IgD-negative memory B cell (primary cell): ENCODE data around the gene NRDE2. TPM values are rescaled to one million over a fixed set of nuclear protein-coding genes. Genes with fewer than 3 reads are reported as not detected.
"Not testable (repeated sequence)": the region's sequence is repeated elsewhere in the genome, so short reads cannot be mapped to it uniquely, and the experiment has no call there.

Experiments
- H3K27ac Mint-ChIP-seq, 3 donors: one replicate each; pipeline ENCODE4 v1.8.0; 2020 to 2022; ENCODE audit warnings: mild to moderate bottlenecking in 3 of 3, mixed read lengths in 3 of 3, moderate library complexity in 1 of 3
- H3K27me3 Mint-ChIP-seq: one replicate; pipeline ENCODE4 v1.8.0; 2021; ENCODE audit warnings: mixed read lengths
- H3K36me3 Mint-ChIP-seq: one replicate; pipeline ENCODE4 v1.8.0; 2020; ENCODE audit warnings: mild to moderate bottlenecking, mixed read lengths
- H3K4me1 Mint-ChIP-seq, 3 donors: one replicate each; pipeline ENCODE4 v1.8.0; 2020 to 2022; ENCODE audit warnings: mixed read lengths in 3 of 3, mild to moderate bottlenecking in 1 of 3
- H3K4me3 Mint-ChIP-seq, 4 donors: one replicate each; pipeline ENCODE4 v1.8.0; 2020 to 2022; ENCODE audit warnings: mild to moderate bottlenecking in 4 of 4, mixed read lengths in 4 of 4, moderate library complexity in 3 of 4
- H3K9me3 Mint-ChIP-seq, 3 donors: one replicate each; pipeline ENCODE4 v1.8.0; 2020 to 2021; ENCODE audit warnings: mixed read lengths in 3 of 3, mild to moderate bottlenecking in 1 of 3
- polyA plus RNA-seq: library from polyadenylated mRNA; unstranded; fragments of 300-500 nt; fragmentation: Illumina TruSeq; gene quantifications from one replicate; pipeline ENCODE4 v1.2.3, GENCODE V29; 2021

The NRDE2 gene
- polyA plus RNA-seq, 1 donor from 2014 or later = 11.6 TPM

- H3K27me3 Mint-ChIP-seq = peaks cover 6% of the 10 kb centered on the region
- no peaks in the 10 kb centered on the region for H3K9me3 Mint-ChIP-seq
- H3K36me3 Mint-ChIP-seq = no peaks in the 10 kb centered on the region
- peak overlapping the region in 1 of 3 donors; percentile 4 for H3K27ac Mint-ChIP-seq
- H3K4me3 Mint-ChIP-seq = no peak overlapping the region
- H3K4me1 Mint-ChIP-seq = no peaks in the 10 kb centered on the region
These were observed 24.1 kb upstream of the NRDE2 start for GRCh38 chr14:90355540-90356518.

- Mint-ChIP-seq H3K27me3 (peaks cover 6% of the 10 kb centered on the region), H3K36me3 (no peaks in the 10 kb centered on the region), H3K4me3 (no peak overlapping the region), H3K27ac (no peak overlapping the region), H3K9me3 (no peaks in the 10 kb centered on the region), H3K4me1 (no peaks in the 10 kb centered on the region)
These were observed 23.0 kb upstream of the NRDE2 start for GRCh38 chr14:90354551-90355298.

- no peaks in the 10 kb centered on the region for H3K9me3 Mint-ChIP-seq
- H3K27ac Mint-ChIP-seq = no peak overlapping the region
- H3K36me3 Mint-ChIP-seq = no peaks in the 10 kb centered on the region
- H3K27me3 Mint-ChIP-seq = no peaks in the 10 kb centered on the region
- no peak overlapping the region for H3K4me3 Mint-ChIP-seq
- no peaks in the 10 kb centered on the region for H3K4me1 Mint-ChIP-seq
These were observed 18.0 kb upstream of the NRDE2 start for GRCh38 chr14:90349739-90350138.

- H3K27me3 Mint-ChIP-seq = no peaks in the 10 kb centered on the region
- no peak overlapping the region for H3K27ac Mint-ChIP-seq
- no peaks in the 10 kb centered on the region for H3K4me1 Mint-ChIP-seq
- H3K36me3 Mint-ChIP-seq = no peaks in the 10 kb centered on the region
- no peak overlapping the region for H3K4me3 Mint-ChIP-seq
- no peaks in the 10 kb centered on the region for H3K9me3 Mint-ChIP-seq
These were observed 16.5 kb upstream of the NRDE2 start for GRCh38 chr14:90348270-90348669.

DNA sequence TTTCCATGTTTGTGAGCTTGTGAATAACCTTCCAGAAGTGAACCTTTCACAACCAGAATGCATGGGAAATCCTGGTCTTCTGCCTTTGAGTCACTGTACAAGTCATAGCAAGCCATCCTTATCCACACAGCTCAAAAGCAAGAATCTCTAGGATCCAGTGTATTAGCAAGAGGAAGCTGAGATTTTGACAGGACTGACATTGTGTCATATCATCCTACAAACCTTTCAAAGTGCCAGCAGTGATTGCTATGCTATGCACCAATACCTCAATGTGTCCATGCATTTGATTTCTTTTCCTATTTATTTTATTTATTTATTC, 13.5 kb upstream of the NRDE2 start:
- Mint-ChIP-seq H3K4me1 (peaks cover 0 to 3% (median 0%) of the 10 kb centered on the region in 3 donors), H3K9me3 (no peaks in the 10 kb centered on the region), H3K4me3 (no peak overlapping the region), H3K27ac (no peak overlapping the region), H3K36me3 (no peaks in the 10 kb centered on the region), H3K27me3 (peaks cover 5% of the 10 kb centered on the region)

DNA sequence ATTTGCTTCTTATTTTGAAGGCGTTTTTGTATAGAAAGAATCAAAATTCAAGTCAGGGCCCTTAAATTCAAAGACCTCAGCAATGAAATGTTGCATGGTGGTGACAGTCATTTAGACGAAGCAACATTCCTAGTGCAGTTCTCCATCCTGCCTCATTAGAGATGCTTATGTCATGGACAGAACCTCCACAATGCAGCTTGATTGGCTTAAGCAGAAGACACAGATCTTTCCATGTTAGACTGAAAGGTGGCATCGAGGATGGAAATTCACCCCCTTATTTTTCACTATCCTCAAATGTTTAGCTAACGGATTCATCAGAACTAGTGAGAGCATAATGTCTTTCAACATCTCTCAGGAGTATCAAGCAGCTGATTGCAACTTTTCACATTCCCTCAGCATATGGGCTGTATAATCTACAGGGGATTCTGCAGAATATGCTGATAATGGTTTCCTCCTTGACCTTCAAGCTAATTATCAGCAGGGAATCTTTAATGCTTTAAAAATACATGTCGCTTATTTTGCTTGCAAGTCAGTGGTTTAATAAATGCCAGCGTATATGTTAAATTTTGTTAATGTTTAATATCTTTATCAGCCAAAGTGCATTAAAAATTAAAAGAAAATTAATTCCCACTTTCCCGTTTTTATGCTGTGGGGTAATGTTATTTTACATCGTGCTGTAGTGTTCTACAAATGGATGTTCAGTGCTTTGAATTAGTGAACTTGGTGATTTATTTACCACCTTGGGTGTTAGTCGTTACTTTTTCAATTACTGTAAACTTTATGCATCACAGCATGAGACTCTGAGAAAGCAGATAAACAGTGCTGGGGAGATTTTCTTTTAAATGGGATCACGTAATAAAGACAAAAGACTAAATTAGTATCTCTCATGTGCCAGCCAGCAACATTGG, 12.8 kb upstream of the NRDE2 start:
- Mint-ChIP-seq H3K4me3 (no peak overlapping the region), H3K27ac (no peak overlapping the region), H3K4me1 (peaks cover 0 to 3% (median 1%) of the 10 kb centered on the region in 3 donors), H3K36me3 (peaks cover 3% of the 10 kb centered on the region), H3K27me3 (peaks cover 9% of the 10 kb centered on the region), H3K9me3 (no peaks in the 10 kb centered on the region)

DNA sequence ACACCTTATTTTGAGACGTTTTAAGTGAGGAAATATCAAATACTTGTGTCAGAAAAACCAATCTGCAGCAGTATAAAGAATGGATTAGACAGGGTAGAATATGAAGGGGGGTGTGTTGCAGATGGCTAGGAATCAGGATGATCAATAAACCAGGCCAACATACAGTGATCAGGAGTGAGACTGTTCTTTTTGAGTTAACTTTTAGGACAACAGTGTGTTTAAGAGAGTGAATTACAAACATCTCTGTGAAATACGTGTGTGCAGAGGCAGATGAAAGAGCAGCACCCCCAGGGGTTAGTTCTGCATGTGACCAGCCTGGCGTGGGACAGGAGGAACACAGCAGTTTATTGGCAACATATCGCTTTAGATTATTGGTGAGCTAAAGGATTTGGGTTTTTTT, 10.6 kb upstream of the NRDE2 start:
- H3K27me3 Mint-ChIP-seq = peaks cover 15% of the 10 kb centered on the region
- no peak overlapping the region for H3K27ac Mint-ChIP-seq
- H3K4me3 Mint-ChIP-seq = no peak overlapping the region
- peaks cover 0 to 3% (median 1%) of the 10 kb centered on the region in 3 donors for H3K4me1 Mint-ChIP-seq
- H3K36me3 Mint-ChIP-seq = peaks cover 3% of the 10 kb centered on the region
- no peaks in the 10 kb centered on the region for H3K9me3 Mint-ChIP-seq

DNA sequence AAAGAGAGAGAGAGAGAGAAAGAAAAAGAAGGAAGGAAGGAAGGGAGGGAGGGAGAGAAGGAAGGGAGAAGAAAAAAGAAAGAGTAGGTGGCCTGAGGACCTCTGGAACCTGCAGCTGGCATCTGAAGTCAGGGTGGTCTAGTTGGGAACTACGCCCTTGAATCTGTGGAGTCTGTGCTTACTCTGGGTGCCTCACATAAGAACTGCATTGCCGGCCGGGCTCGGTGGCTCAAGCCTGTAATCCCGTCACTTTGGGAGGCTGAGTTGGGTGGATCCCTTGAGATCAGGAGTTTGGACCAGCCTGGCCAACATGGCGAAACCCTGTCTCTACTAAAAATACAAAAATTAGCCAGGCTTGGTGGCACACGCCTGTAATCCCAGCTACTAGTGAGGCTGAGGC, 10.0 kb upstream of the NRDE2 start:
- Mint-ChIP-seq H3K36me3 (peaks cover 3% of the 10 kb centered on the region), H3K27ac (no peak overlapping the region), H3K4me1 (peaks cover 0 to 3% (median 1%) of the 10 kb centered on the region in 3 donors), H3K9me3 (no peaks in the 10 kb centered on the region), H3K27me3 (peaks cover 21% of the 10 kb centered on the region), H3K4me3 (no peak overlapping the region)

GRCh38 chr14:90341232-90341631, 9.5 kb upstream of the NRDE2 start:
- H3K4me3 Mint-ChIP-seq, H3K9me3 Mint-ChIP-seq, H3K4me1 Mint-ChIP-seq, H3K36me3 Mint-ChIP-seq, H3K27ac Mint-ChIP-seq: not testable (repeated sequence)
- peaks cover 26% of the 10 kb centered on the region for H3K27me3 Mint-ChIP-seq

DNA sequence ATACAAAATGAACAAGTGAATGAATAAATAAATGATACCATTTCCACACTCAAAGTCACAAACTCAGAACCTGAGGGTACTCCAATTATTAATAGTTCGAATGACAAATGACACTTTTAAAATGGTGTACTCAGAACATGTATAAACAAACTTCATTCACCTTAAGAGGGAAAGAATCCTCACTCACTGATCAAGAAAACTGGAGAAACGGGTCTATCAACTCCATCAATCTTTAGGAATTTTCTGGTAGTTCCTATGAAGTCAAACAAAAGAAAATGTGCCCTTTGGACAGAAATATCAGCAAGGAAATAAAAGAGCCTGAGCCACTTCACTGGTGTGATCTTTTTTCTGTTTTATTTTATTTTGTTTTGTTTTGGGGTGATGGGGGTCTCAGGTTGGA, 5.2 kb upstream of the NRDE2 start:
- peaks cover 0 to 7% (median under 1%) of the 10 kb centered on the region in 3 donors for H3K4me1 Mint-ChIP-seq
- H3K27me3 Mint-ChIP-seq = peaks cover 34% of the 10 kb centered on the region
- H3K4me3 Mint-ChIP-seq = no peak overlapping the region
- H3K9me3 Mint-ChIP-seq = no peaks in the 10 kb centered on the region
- no peak overlapping the region for H3K27ac Mint-ChIP-seq
- H3K36me3 Mint-ChIP-seq = peaks cover 3% of the 10 kb centered on the region

DNA sequence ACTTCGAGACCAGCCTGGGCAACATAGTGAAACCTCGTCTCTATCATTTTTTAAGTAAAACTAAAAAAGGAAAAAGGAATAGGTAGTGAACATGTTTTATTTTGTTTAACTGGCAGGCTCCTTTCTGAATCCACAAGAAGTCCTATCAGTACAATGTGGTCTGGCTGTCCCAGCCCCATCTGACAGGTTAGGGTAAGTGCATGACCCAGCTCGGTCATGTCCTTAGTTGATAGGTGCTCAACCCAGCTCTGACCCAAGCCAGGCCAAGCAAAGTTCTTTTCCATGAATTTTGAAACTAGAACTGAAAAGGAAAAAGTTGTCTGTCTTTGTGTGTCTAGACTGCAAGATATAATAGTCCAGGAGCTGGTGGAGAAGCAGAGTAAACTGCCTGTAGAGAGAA, 4.7 kb upstream of the NRDE2 start:
- no peak overlapping the region for H3K4me3 Mint-ChIP-seq
- H3K27ac Mint-ChIP-seq = no peak overlapping the region
- peaks cover 29% of the 10 kb centered on the region for H3K27me3 Mint-ChIP-seq
- H3K4me1 Mint-ChIP-seq = peaks cover 0 to 12% (median 6%) of the 10 kb centered on the region in 3 donors
- H3K36me3 Mint-ChIP-seq = peaks cover 3% of the 10 kb centered on the region
- H3K9me3 Mint-ChIP-seq = no peaks in the 10 kb centered on the region

DNA sequence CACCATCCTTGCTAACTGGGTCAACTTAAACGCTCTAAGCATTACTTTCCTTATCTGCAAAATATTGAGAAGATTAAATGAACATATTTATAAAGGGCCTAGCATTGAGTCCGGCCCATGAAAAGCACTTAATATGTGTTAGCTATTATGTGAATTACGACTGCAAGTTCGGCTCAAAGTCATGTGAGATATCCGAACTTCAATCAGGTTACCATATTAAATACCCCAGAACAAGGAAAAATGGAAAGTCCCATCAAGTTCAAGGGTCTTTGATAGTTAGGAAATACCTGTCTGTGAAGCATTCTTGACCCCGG, 487 bp upstream of the NRDE2 start:
- H3K36me3 Mint-ChIP-seq = peaks cover 4% of the 10 kb centered on the region
- peaks cover 13 to 15% (median 15%) of the 10 kb centered on the region in 3 donors for H3K4me1 Mint-ChIP-seq
- H3K27me3 Mint-ChIP-seq = peaks cover 18% of the 10 kb centered on the region
- H3K4me3 Mint-ChIP-seq = peak overlapping the region; percentile 93 to 99 (median 96)
- peak overlapping the region in 2 of 3 donors; percentile 95 to 98 for H3K27ac Mint-ChIP-seq
- no peaks in the 10 kb centered on the region for H3K9me3 Mint-ChIP-seq

GRCh38 chr14:90330203-90331196, 1.2 kb downstream of the NRDE2 start:
- peaks cover 15 to 16% (median 15%) of the 10 kb centered on the region in 3 donors for H3K4me1 Mint-ChIP-seq
- peak overlapping the region in 2 of 3 donors; percentile 97 to 98 for H3K27ac Mint-ChIP-seq
- no peaks in the 10 kb centered on the region for H3K9me3 Mint-ChIP-seq
- H3K4me3 Mint-ChIP-seq = peak overlapping the region; percentile 93 to 99 (median 96)
- peaks cover 3% of the 10 kb centered on the region for H3K27me3 Mint-ChIP-seq
- peaks cover 4% of the 10 kb centered on the region for H3K36me3 Mint-ChIP-seq

- Mint-ChIP-seq H3K4me1 (peaks cover 10 to 14% (median 12%) of the 10 kb centered on the region in 3 donors), H3K4me3 (no peak overlapping the region), H3K36me3 (peaks cover 12% of the 10 kb centered on the region), H3K27me3 (no peaks in the 10 kb centered on the region), H3K27ac (no peak overlapping the region), H3K9me3 (peaks cover 0 to 2% (median 0%) of the 10 kb centered on the region in 3 donors)
These were observed 9.8 kb downstream of the NRDE2 start for GRCh38 chr14:90321891-90322290.
